AG10803 (cell line): ENCODE data around the gene MST1R.
"Not testable (repeated sequence)": the region's sequence is repeated elsewhere in the genome, so short reads cannot be mapped to it uniquely, and the experiment has no call there.

ENCODE experiments used
- DNase-seq: peaks from one replicate; pipeline ENCODE4 v3.0.0; 2010; ENCODE audit warnings: low read depth
- H3K4me3 ChIP-seq: 2 replicates; pipeline ENCODE4 v1.5.1; 2011; ENCODE audit warnings: mild to moderate bottlenecking, low read length, control low read depth
- TF ChIP-seq, protein P1 (sequence below): conservative IDR thresholded peaks from 2 replicates; pipeline ENCODE4 v1.5.1; 2011; ENCODE audit warnings: mild to moderate bottlenecking, low read length, control low read depth, inconsistent platforms

Gene MST1R

GRCh38 chr3:49910409-49911123 is 6.9 kb upstream of the MST1R start:
- no peak for DNase-seq
- TF ChIP-seq, protein P1, sequence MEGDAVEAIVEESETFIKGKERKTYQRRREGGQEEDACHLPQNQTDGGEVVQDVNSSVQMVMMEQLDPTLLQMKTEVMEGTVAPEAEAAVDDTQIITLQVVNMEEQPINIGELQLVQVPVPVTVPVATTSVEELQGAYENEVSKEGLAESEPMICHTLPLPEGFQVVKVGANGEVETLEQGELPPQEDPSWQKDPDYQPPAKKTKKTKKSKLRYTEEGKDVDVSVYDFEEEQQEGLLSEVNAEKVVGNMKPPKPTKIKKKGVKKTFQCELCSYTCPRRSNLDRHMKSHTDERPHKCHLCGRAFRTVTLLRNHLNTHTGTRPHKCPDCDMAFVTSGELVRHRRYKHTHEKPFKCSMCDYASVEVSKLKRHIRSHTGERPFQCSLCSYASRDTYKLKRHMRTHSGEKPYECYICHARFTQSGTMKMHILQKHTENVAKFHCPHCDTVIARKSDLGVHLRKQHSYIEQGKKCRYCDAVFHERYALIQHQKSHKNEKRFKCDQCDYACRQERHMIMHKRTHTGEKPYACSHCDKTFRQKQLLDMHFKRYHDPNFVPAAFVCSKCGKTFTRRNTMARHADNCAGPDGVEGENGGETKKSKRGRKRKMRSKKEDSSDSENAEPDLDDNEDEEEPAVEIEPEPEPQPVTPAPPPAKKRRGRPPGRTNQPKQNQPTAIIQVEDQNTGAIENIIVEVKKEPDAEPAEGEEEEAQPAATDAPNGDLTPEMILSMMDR, result no peak
- H3K4me3 ChIP-seq, result no peak overlapping the region

GRCh38 chr3:49908373-49909199 is 4.9 kb upstream of the MST1R start:
- TF ChIP-seq, protein P1, result no peak
- no peak overlapping the region for H3K4me3 ChIP-seq
- DNase-seq, result no peak

DNA sequence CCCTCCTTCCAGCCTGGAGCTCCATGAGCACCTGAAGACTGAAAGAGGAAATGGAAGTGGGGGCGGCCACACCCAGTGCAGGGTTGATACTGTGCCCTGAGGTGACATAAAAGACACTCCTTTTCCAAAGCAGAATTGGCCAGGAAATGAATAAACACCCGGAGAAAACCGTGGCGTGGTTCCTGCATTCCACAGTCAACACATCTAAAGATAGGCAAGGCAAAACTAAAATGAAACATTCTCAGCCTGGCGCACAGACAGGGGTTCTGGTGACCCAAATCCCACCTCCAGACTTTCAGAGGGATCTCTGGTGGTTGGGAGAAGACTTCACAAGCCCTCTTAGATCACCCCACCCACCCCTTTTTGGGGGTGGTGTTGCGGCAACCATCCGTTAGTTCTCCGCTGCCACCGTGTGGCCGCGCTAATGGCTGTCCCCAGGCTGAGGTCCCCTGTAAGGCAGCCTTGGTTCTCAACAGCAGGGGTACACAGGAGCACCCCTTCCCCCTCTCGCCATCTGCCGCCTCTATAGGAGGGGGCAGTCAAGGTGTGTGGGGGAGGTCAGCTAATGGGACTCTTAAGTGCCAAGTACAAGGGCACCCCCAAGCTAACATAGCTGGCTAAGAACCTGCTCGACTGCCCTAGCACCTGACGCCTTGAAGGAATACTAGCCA is 2.5 kb upstream of the MST1R start:
- peak overlapping the region; percentile 45 for H3K4me3 ChIP-seq
- DNase-seq, result peak; percentile 46

GRCh38 chr3:49904448-49904847 is 775 bp upstream of the MST1R start:
- not testable (repeated sequence) for H3K4me3 ChIP-seq, DNase-seq

More for the DNA sequence above, 2.5 kb upstream of the MST1R start:
- TF ChIP-seq, protein P1, result peak; percentile 65

- H3K4me3 ChIP-seq, result no peak overlapping the region
- TF ChIP-seq, protein P1, result no peak
- DNase-seq, result no peak
Measured at GRCh38 chr3:49902511-49903345, 945 bp downstream of the MST1R start.

- H3K4me3 ChIP-seq, result no peak overlapping the region
- DNase-seq, result peak; percentile 54
- TF ChIP-seq, protein P1, result no peak
Measured at GRCh38 chr3:49901366-49902339, 2.0 kb downstream of the MST1R start.
